ENCODE data around the gene CD4.

- TF ChIP-seq POLR2A (IDR thresholded peaks at IDR 0.05; ENCODE audit: low read depth, low read length) (peak; percentile 57; the same call in 1 of the 2 replicates), CEBPB (IDR thresholded peaks at IDR 0.05; ENCODE audit: low read depth, low read length) (no peak), CTCF (conservative IDR thresholded peaks at IDR 0.05; ENCODE audit: low read depth, low read length) (peak; percentile 13; the same call in 1 of the 2 replicates), RCOR1 (IDR thresholded peaks at IDR 0.05; ENCODE audit: insufficient replicate concordance, low read length) (no peak)
Measured at GRCh38 chr12:6829536-6830220, 40.4 kb downstream of the CD4 start.
